SK-N-SH treated with all-trans-retinoic acid at 6 μM for 48 hours (cell line): ENCODE data around the gene RASL12.

Source experiments
- ARNTL ChIP-seq: fragments of 450-650 bp; formaldehyde crosslinking; IDR thresholded peaks from 2 replicates; pipeline ENCODE4 v1.5.0; 2020; ENCODE audit warnings: low read depth, mild to moderate bottlenecking, moderate library complexity, borderline replicate concordance
- ZFP3 ChIP-seq: fragments of 250-450 bp; sonication (Bioruptor Pico); IDR thresholded peaks from 2 replicates; pipeline ENCODE4 v1.5.0; 2020; ENCODE audit warnings: mild to moderate bottlenecking, moderate library complexity
- ZFP30 ChIP-seq: fragments of 450-650 bp; formaldehyde crosslinking; IDR thresholded peaks from 2 replicates; pipeline ENCODE4 v1.5.0; 2022; ENCODE audit warnings: mild to moderate bottlenecking, moderate library complexity
- TF ChIP-seq, protein P1 (sequence below): fragments of 250-450 bp; sonication (Bioruptor Pico); IDR thresholded peaks from 2 replicates; pipeline ENCODE4 v1.5.1; 2020; ENCODE audit warnings: low read depth, mild to moderate bottlenecking, moderate library complexity

- TF ChIP-seq ARNTL (CRISPR knock-in tag): no peak
- TF ChIP-seq, protein P1, sequence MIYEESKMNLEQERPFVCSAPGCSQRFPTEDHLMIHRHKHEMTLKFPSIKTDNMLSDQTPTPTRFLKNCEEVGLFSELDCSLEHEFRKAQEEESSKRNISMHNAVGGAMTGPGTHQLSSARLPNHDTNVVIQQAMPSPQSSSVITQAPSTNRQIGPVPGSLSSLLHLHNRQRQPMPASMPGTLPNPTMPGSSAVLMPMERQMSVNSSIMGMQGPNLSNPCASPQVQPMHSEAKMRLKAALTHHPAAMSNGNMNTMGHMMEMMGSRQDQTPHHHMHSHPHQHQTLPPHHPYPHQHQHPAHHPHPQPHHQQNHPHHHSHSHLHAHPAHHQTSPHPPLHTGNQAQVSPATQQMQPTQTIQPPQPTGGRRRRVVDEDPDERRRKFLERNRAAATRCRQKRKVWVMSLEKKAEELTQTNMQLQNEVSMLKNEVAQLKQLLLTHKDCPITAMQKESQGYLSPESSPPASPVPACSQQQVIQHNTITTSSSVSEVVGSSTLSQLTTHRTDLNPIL (CRISPR knock-in tag): no peak
- no peak for TF ChIP-seq ZFP3 (CRISPR knock-in tag)
- TF ChIP-seq ZFP30 (CRISPR knock-in tag): no peak
Observed at GRCh38 chr15:65086680-65087111, 18.9 kb upstream of the RASL12 start.
